Fibroblast of lung (primary cell): ENCODE measurements around the gene ECHDC1. TPM values are rescaled to one million over a fixed set of nuclear protein-coding genes. Genes with fewer than 3 reads are reported as not detected.
"Not testable (repeated sequence)": the region's sequence is repeated elsewhere in the genome, so short reads cannot be mapped to it uniquely, and the experiment has no call there.

Experiments
- DNase-seq, 2 donors: peaks; one replicate each; pipeline versions ENCODE4 v3.0.0 to v3.0.0-alpha.2; 2010; ENCODE audit warnings: low read depth in 2 of 2
- H2AFZ ChIP-seq: 2 replicates; pipeline ENCODE4 v1.5.1; 2012; ENCODE audit warnings: low read length, control low read depth, inconsistent platforms
- H3K27ac ChIP-seq: 2 replicates; pipeline ENCODE4 v1.5.1; 2011; ENCODE audit warnings: low read length, control low read depth; ENCODE audit not compliant: insufficient read depth
- H3K27me3 ChIP-seq: 2 replicates; pipeline ENCODE4 v1.5.1; 2011; ENCODE audit warnings: mild to moderate bottlenecking, low read length; ENCODE audit not compliant: control insufficient read depth, insufficient read depth
- H3K36me3 ChIP-seq: 2 replicates; pipeline ENCODE4 v1.5.1; 2011; ENCODE audit warnings: low read length; ENCODE audit not compliant: control insufficient read depth, insufficient read depth
- H3K4me1 ChIP-seq: 2 replicates; pipeline ENCODE4 v1.5.1; 2011; ENCODE audit warnings: low read length; ENCODE audit not compliant: control insufficient read depth, insufficient read depth; ENCODE audit errors: extremely low read depth
- H3K4me2 ChIP-seq: 2 replicates; pipeline ENCODE4 v1.5.1; 2011; ENCODE audit warnings: low read length, control low read depth; ENCODE audit not compliant: insufficient read depth; ENCODE audit errors: extremely low read depth
- H3K4me3 ChIP-seq, 4 experiments: fragments of 200-600 bp in 1 of 4; sonication (generic) in 1 of 4; replicated peaks in 1 of 4; 2 replicates each; pipeline ENCODE4 v1.5.1; 2011 to 2016; ENCODE audit warnings: low read length in 4 of 4, low read depth in 3 of 4, mild to moderate bottlenecking in 3 of 4, control low read depth in 2 of 4, inconsistent platforms in 1 of 4, mixed read lengths in 1 of 4; ENCODE audit not compliant: insufficient read depth in 1 of 4; ENCODE audit errors: control extremely low read depth in 1 of 4
- H3K79me2 ChIP-seq: 2 replicates; pipeline ENCODE4 v1.5.1; 2012; ENCODE audit warnings: mild to moderate bottlenecking, low read length, inconsistent platforms; ENCODE audit not compliant: control insufficient read depth, insufficient read depth
- H3K9ac ChIP-seq: 2 replicates; pipeline ENCODE4 v1.5.1; 2011; ENCODE audit warnings: mild to moderate bottlenecking, low read length, control low read depth; ENCODE audit not compliant: insufficient read depth
- H3K9me3 ChIP-seq: 2 replicates; pipeline ENCODE4 v1.5.1; 2012; ENCODE audit warnings: low read depth, low read length; ENCODE audit not compliant: control insufficient read depth, insufficient read depth
- H4K20me1 ChIP-seq: 2 replicates; pipeline ENCODE4 v1.5.1; 2011; ENCODE audit warnings: low read length; ENCODE audit not compliant: control insufficient read depth, insufficient read depth; ENCODE audit errors: extremely low read depth
- CTCF ChIP-seq, 2 donors: IDR thresholded peaks in 1 of 2; conservative IDR thresholded peaks in 1 of 2; 1 replicate in 1 of 2; 2 replicates in 1 of 2; pipeline ENCODE4 v1.5.1; 2011 to 2012; ENCODE audit warnings: low read length in 2 of 2, control low read depth in 1 of 2, inconsistent platforms in 1 of 2, low read depth in 1 of 2, mild to moderate bottlenecking in 1 of 2
- EZH2 ChIP-seq: IDR thresholded peaks from 2 replicates; pipeline ENCODE4 v1.5.1; 2012; ENCODE audit warnings: low read length, control low read depth, mild to moderate bottlenecking; ENCODE audit errors: missing control alignments
- polyA plus RNA-seq, 2 donors: library from polyadenylated mRNA; depleted of rRNA in 1 of 2; stranded (reverse) in 1 of 2; unstranded in 1 of 2; fragments of >200 nt; gene quantifications; 2 replicates each; pipeline ENCODE4 v1.2.1, GENCODE V29; 2011 to 2012; ENCODE audit warnings: missing spikeins in 1 of 2
- total RNA-seq: library from RNA; depleted of rRNA; stranded (reverse); fragments of >200 nt; gene quantifications from 2 replicates; pipeline ENCODE4 v1.2.1, GENCODE V29; 2014

The ECHDC1 gene
- total and polyA plus RNA-seq, 2 donors (not counting 1 experiment from before 2014, with no cell fraction given), result 51.7 to 64.4 TPM

GRCh38 chr6:127391094-127391953 lies 47.9 kb upstream of the ECHDC1 start:
- Histone ChIP-seq H3K79me2 (no peaks in the 10 kb centered on the region), H3K27me3 (no peaks in the 10 kb centered on the region), H3K4me3 (no peak overlapping the region), H3K4me1 (no peaks in the 10 kb centered on the region), H3K9ac (no peak overlapping the region), H3K4me2 (no peak overlapping the region), H3K9me3 (no peaks in the 10 kb centered on the region), H3K36me3 (no peaks in the 10 kb centered on the region), H4K20me1 (no peaks in the 10 kb centered on the region), H3K27ac (no peak overlapping the region), H2AFZ (no peak overlapping the region)
- no peak for DNase-seq
- TF ChIP-seq EZH2, result no peak
- TF ChIP-seq CTCF (conservative IDR thresholded peaks at IDR 0.05 in 1 of 2, IDR thresholded peaks at IDR 0.05 in 1 of 2; ENCODE audit: low read depth in 1 of 2, low read length in 2 of 2), result no peak

DNA sequence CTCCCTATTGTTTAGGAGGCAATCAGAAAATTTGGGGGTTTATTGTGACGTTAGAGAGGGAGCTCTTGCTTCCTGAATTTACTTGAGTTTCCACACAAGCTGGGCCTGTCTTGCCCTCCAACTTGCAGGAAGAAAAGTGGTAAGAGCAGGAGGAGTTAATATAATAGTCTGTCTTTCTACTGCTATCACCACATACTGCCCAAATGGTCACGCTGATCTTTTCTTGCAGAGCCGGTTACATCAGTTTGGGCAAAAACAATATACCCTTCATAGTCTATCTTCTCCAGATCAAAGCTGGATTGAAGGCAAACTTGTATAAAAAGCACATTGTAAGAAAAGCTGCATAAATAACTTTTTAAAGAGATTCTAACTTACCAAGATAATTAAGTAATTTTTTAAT lies 46.3 kb upstream of the ECHDC1 start:
- Histone ChIP-seq H3K79me2 (no peaks in the 10 kb centered on the region), H3K27me3 (no peaks in the 10 kb centered on the region), H2AFZ (no peak overlapping the region), H3K4me3 (no peak overlapping the region), H3K4me1 (no peaks in the 10 kb centered on the region), H4K20me1 (no peaks in the 10 kb centered on the region), H3K27ac (no peak overlapping the region), H3K9me3 (no peaks in the 10 kb centered on the region), H3K9ac (no peak overlapping the region), H3K4me2 (no peak overlapping the region), H3K36me3 (no peaks in the 10 kb centered on the region)
- DNase-seq, result no peak
- TF ChIP-seq CTCF (conservative IDR thresholded peaks at IDR 0.05 in 1 of 2, IDR thresholded peaks at IDR 0.05 in 1 of 2; ENCODE audit: low read depth in 1 of 2, low read length in 2 of 2) (no peak), EZH2 (no peak)

DNA sequence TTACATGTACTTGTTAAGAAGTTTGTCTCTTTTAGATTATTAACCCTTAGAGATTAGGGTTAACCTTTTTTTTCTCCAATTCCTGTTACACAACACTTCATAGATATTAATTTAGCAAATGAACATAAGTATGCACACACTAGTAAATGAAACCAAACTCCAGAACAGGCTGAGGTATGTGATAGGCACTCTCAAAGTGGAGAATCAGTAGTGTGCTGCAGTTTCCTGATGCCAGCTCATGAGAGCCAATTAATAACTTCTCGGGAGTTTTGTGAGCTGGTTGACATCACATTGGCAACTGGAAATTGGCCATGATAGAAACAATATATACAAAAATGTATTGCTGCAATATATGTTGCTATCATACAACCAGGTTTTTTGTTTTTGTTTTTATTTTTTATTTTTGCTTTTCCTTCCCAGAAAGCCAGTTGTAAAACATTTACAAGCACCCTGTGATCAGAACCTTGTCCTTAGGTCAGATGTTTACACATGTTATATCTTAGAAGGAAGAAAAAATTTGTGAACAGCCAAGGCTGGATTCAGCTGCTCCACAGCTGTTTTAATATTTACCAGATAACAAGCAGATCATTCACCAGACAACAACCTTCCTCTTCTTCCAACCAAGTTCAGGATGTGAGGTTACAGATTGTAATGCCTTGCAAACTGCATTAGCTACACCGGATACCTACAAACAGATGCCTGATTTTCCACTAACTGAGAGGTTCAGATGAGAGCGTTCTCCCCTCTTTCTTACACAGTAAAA lies 42.4 kb upstream of the ECHDC1 start:
- Histone ChIP-seq H4K20me1 (no peaks in the 10 kb centered on the region), H3K4me3 (no peak overlapping the region), H3K27me3 (no peaks in the 10 kb centered on the region), H3K4me1 (no peaks in the 10 kb centered on the region), H3K27ac (no peak overlapping the region), H3K36me3 (no peaks in the 10 kb centered on the region), H2AFZ (no peak overlapping the region), H3K79me2 (no peaks in the 10 kb centered on the region), H3K9ac (no peak overlapping the region), H3K4me2 (no peak overlapping the region), H3K9me3 (no peaks in the 10 kb centered on the region)
- peak in 1 of 2 donors; percentile 11 for DNase-seq
- no peak for TF ChIP-seq EZH2
- TF ChIP-seq CTCF (conservative IDR thresholded peaks at IDR 0.05 in 1 of 2, IDR thresholded peaks at IDR 0.05 in 1 of 2; ENCODE audit: low read depth in 1 of 2, low read length in 2 of 2), result no peak

DNA sequence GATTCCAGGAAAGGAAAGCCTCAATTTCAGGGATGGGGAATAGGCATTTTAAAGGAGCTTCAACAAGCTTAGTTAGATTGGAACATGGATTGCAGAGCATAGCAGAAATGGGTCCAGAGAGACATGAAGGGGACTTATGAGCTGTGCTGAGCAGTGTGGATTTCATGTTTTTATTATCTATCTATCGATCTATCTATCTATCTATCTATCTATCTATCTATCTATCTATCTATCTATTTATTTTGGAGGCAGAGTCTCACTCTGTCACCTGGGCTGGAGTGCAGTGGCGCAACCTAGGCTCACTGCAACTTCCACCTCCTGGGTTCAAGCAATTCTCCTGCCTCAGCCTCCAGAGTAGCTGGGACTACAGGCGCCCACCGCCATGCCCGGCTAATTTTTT lies 41.4 kb upstream of the ECHDC1 start:
- not testable (repeated sequence) for H3K4me2 ChIP-seq, DNase-seq, H2AFZ ChIP-seq, H3K9me3 ChIP-seq, H3K4me1 ChIP-seq, H3K27me3 ChIP-seq, H4K20me1 ChIP-seq, H3K27ac ChIP-seq, H3K9ac ChIP-seq, H3K36me3 ChIP-seq, H3K4me3 ChIP-seq, H3K79me2 ChIP-seq
